Measurements from ENCODE around the gene CDK1. TPM values are rescaled to one million over a fixed set of nuclear protein-coding genes. Genes with fewer than 3 reads are reported as not detected.

Gene CDK1
- total and polyA plus RNA-seq, 10 of the 15 experiments (the other 5 are each of a cell fraction or from before 2014, with no cell fraction given) = 81.5 to 361 (median 133) TPM

DNA sequence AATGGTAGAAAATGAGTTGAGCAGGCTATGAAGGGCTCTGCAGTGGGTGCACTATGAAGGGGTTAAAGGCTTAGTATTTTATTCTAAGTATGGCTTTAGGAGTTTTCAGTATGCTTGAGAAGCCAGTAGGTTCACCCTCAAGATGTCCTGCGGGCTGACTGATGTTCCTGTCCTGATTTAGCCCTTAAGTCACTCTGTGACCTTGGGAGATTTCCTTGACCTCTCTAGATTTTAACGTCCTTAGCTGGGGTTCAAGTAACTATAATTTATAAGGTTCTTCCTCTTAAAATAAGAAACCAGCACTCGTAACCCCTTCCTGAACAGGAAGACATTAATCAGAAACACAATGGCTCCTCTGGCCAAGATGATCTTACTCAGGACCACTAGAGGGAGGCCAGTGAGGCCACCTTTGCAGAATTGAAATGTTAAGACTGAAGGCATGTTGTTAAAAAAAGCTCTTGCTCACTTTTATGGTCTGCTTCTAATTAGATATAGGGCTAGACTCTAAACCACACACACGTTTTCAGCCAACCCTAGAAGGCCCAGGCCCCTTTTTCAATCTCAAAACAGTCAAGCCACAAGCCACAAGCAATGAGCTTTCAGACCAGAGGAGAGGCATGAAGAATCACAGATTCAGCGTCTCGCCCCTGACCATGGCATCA is 41.9 kb downstream of the CDK1 start (continued):
- TF ChIP-seq, protein P1, sequence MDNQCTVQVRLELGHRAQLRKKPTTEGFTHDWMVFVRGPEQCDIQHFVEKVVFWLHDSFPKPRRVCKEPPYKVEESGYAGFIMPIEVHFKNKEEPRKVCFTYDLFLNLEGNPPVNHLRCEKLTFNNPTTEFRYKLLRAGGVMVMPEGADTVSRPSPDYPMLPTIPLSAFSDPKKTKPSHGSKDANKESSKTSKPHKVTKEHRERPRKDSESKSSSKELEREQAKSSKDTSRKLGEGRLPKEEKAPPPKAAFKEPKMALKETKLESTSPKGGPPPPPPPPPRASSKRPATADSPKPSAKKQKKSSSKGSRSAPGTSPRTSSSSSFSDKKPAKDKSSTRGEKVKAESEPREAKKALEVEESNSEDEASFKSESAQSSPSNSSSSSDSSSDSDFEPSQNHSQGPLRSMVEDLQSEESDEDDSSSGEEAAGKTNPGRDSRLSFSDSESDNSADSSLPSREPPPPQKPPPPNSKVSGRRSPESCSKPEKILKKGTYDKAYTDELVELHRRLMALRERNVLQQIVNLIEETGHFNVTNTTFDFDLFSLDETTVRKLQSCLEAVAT (IDR thresholded peaks at IDR 0.05) = peak; percentile 100
- no peak for TF ChIP-seq CHD2 (IDR thresholded peaks at IDR 0.05; ENCODE audit: borderline replicate concordance, low read depth, low read length)
- no peak for TF ChIP-seq TCF12 (IDR thresholded peaks at IDR 0.05; ENCODE audit: low read depth, low read length)
- TF ChIP-seq, protein P2, sequence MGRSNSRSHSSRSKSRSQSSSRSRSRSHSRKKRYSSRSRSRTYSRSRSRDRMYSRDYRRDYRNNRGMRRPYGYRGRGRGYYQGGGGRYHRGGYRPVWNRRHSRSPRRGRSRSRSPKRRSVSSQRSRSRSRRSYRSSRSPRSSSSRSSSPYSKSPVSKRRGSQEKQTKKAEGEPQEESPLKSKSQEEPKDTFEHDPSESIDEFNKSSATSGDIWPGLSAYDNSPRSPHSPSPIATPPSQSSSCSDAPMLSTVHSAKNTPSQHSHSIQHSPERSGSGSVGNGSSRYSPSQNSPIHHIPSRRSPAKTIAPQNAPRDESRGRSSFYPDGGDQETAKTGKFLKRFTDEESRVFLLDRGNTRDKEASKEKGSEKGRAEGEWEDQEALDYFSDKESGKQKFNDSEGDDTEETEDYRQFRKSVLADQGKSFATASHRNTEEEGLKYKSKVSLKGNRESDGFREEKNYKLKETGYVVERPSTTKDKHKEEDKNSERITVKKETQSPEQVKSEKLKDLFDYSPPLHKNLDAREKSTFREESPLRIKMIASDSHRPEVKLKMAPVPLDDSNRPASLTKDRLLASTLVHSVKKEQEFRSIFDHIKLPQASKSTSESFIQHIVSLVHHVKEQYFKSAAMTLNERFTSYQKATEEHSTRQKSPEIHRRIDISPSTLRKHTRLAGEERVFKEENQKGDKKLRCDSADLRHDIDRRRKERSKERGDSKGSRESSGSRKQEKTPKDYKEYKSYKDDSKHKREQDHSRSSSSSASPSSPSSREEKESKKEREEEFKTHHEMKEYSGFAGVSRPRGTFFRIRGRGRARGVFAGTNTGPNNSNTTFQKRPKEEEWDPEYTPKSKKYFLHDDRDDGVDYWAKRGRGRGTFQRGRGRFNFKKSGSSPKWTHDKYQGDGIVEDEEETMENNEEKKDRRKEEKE (IDR thresholded peaks at IDR 0.05) = no peak
- no peak for TF ChIP-seq SUPT20H (IDR thresholded peaks at IDR 0.05; ENCODE audit: borderline replicate concordance, control insufficient read depth, low read depth, low read length)
- no peak for TF ChIP-seq POLR2A (IDR thresholded peaks at IDR 0.05; ENCODE audit: low read depth, low read length)
- TF ChIP-seq, protein P3, sequence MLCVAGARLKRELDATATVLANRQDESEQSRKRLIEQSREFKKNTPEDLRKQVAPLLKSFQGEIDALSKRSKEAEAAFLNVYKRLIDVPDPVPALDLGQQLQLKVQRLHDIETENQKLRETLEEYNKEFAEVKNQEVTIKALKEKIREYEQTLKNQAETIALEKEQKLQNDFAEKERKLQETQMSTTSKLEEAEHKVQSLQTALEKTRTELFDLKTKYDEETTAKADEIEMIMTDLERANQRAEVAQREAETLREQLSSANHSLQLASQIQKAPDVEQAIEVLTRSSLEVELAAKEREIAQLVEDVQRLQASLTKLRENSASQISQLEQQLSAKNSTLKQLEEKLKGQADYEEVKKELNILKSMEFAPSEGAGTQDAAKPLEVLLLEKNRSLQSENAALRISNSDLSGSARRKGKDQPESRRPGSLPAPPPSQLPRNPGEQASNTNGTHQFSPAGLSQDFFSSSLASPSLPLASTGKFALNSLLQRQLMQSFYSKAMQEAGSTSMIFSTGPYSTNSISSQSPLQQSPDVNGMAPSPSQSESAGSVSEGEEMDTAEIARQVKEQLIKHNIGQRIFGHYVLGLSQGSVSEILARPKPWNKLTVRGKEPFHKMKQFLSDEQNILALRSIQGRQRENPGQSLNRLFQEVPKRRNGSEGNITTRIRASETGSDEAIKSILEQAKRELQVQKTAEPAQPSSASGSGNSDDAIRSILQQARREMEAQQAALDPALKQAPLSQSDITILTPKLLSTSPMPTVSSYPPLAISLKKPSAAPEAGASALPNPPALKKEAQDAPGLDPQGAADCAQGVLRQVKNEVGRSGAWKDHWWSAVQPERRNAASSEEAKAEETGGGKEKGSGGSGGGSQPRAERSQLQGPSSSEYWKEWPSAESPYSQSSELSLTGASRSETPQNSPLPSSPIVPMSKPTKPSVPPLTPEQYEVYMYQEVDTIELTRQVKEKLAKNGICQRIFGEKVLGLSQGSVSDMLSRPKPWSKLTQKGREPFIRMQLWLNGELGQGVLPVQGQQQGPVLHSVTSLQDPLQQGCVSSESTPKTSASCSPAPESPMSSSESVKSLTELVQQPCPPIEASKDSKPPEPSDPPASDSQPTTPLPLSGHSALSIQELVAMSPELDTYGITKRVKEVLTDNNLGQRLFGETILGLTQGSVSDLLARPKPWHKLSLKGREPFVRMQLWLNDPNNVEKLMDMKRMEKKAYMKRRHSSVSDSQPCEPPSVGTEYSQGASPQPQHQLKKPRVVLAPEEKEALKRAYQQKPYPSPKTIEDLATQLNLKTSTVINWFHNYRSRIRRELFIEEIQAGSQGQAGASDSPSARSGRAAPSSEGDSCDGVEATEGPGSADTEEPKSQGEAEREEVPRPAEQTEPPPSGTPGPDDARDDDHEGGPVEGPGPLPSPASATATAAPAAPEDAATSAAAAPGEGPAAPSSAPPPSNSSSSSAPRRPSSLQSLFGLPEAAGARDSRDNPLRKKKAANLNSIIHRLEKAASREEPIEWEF (IDR thresholded peaks at IDR 0.05; ENCODE audit: insufficient replicate concordance, low read depth, low read length) = peak; percentile 26
- peak; percentile 66 to 73 for TF ChIP-seq BHLHE40 (IDR thresholded peaks at IDR 0.05; ENCODE audit: borderline replicate concordance in 1 of 2, low read depth in 2 of 2, low read length in 1 of 2)
- no peak for TF ChIP-seq ZNF24 (IDR thresholded peaks at IDR 0.05)
- TF ChIP-seq, protein P4, sequence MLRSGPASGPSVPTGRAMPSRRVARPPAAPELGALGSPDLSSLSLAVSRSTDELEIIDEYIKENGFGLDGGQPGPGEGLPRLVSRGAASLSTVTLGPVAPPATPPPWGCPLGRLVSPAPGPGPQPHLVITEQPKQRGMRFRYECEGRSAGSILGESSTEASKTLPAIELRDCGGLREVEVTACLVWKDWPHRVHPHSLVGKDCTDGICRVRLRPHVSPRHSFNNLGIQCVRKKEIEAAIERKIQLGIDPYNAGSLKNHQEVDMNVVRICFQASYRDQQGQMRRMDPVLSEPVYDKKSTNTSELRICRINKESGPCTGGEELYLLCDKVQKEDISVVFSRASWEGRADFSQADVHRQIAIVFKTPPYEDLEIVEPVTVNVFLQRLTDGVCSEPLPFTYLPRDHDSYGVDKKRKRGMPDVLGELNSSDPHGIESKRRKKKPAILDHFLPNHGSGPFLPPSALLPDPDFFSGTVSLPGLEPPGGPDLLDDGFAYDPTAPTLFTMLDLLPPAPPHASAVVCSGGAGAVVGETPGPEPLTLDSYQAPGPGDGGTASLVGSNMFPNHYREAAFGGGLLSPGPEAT (IDR thresholded peaks at IDR 0.05; ENCODE audit: low read depth) = 0 out of 2 replicates have a peak, but pooled peaks have one; percentile 16
- TF ChIP-seq HDAC2 (IDR thresholded peaks at IDR 0.05) = no peak
- peak; percentile 16; the same call in 1 of the 3 replicates for TF ChIP-seq POU2F2 (IDR thresholded peaks at IDR 0.05; ENCODE audit: borderline replicate concordance, low read depth, low read length)
- no peak for TF ChIP-seq RB1 (IDR thresholded peaks at IDR 0.05; ENCODE audit: borderline replicate concordance)
- no peak for TF ChIP-seq HCFC1 (IDR thresholded peaks at IDR 0.05; ENCODE audit: low read length)
- TF ChIP-seq NR2C2 (IDR thresholded peaks at IDR 0.05; ENCODE audit: borderline replicate concordance, control insufficient read depth, insufficient read length, low read depth) = peak; percentile 58
- TF ChIP-seq SPI1 (IDR thresholded peaks at IDR 0.05; ENCODE audit: borderline replicate concordance, insufficient read depth, low read depth, low read length) = no peak

Data from GM12878 (cell line).